ENCODE results near the gene ACOX1.
"Not testable (repeated sequence)": the region's sequence is repeated elsewhere in the genome, so short reads cannot be mapped to it uniquely, and the experiment has no call there.

Gene ACOX1

GRCh38 chr17:75979705-75980187, 780 bp upstream of the ACOX1 start:
- no peak for DNase-seq

- no peak for DNase-seq
These were observed 2.7 kb downstream of the ACOX1 start for GRCh38 chr17:75976175-75976848.

GRCh38 chr17:75975757-75976174, 3.2 kb downstream of the ACOX1 start:
- DNase-seq: no peak

GRCh38 chr17:75975187-75975586, 3.8 kb downstream of the ACOX1 start:
- not testable (repeated sequence) for DNase-seq

GRCh38 chr17:75970626-75971025, 8.3 kb downstream of the ACOX1 start:
- no peak for DNase-seq

- DNase-seq: no peak
These were observed 8.9 kb downstream of the ACOX1 start for GRCh38 chr17:75970011-75970523.

GRCh38 chr17:75969044-75969443, 9.9 kb downstream of the ACOX1 start:
- DNase-seq: not testable (repeated sequence)

GRCh38 chr17:75965468-75965867, 13.5 kb downstream of the ACOX1 start:
- no peak for DNase-seq

- DNase-seq: no peak
These were observed 19.0 kb downstream of the ACOX1 start for GRCh38 chr17:75959839-75960511.

- no peak for DNase-seq
These were observed 19.7 kb downstream of the ACOX1 start for GRCh38 chr17:75959051-75959838.

- no peak for DNase-seq
These were observed 28.0 kb downstream of the ACOX1 start for GRCh38 chr17:75950855-75951554.

GRCh38 chr17:75950421-75950820, 28.5 kb downstream of the ACOX1 start:
- no peak for DNase-seq

- no peak for DNase-seq
These were observed 33.8 kb downstream of the ACOX1 start for GRCh38 chr17:75945211-75945610.

GRCh38 chr17:75943491-75943890, 35.5 kb downstream of the ACOX1 start:
- no peak for DNase-seq

- no peak for DNase-seq
These were observed 36.5 kb downstream of the ACOX1 start for GRCh38 chr17:75942473-75942872.

- no peak for DNase-seq
These were observed 37.5 kb downstream of the ACOX1 start for GRCh38 chr17:75941442-75941819.

- peak; percentile 85 to 86 for DNase-seq
These were observed 38.1 kb downstream of the ACOX1 start, which contains the start of gene FBF1 for GRCh38 chr17:75940727-75941441. FBF1 (minus strand) TSS chr17:75941042; CDS start chr17:75938149, 2,893 bp downstream.

GRCh38 chr17:75937652-75938051, 41.3 kb downstream of the ACOX1 start:
- DNase-seq: no peak

GRCh38 chr17:75933808-75934207, 45.2 kb downstream of the ACOX1 start:
- DNase-seq: no peak

GRCh38 chr17:75932852-75933251, 46.1 kb downstream of the ACOX1 start:
- DNase-seq: no peak

- DNase-seq: no peak
These were observed 47.9 kb downstream of the ACOX1 start for GRCh38 chr17:75931062-75931461.

All from activated CD4-positive, alpha-beta T cell treated with anti-CD3 and anti-CD28 coated beads for 4 hours (primary cell).